Right atrium auricular region (tissue), 2 donors: ENCODE data around the gene RHOBTB1. TPM values are rescaled to one million over a fixed set of nuclear protein-coding genes. Genes with fewer than 3 reads are reported as not detected.

Experiments used
- DNase-seq: peaks from one replicate; pipeline ENCODE4 v3.0.0-alpha.2; 2019; ENCODE audit warnings: low spot score
- H3K27ac ChIP-seq, 2 donors: fragments of 200-600 bp; sonication (generic); 1 replicate in 1 of 2; 2 replicates in 1 of 2; pipeline ENCODE4 v1.5.1; 2016 to 2019
- H3K27me3 ChIP-seq, 2 donors: fragments of 200-600 bp; sonication (generic); one replicate each; pipeline versions ENCODE4 v1.5.1 to v1.6.0; 2017 to 2019
- H3K36me3 ChIP-seq: fragments of 200-600 bp; sonication (generic); one replicate; pipeline ENCODE4 v1.5.1; 2016
- H3K4me1 ChIP-seq, 2 donors: fragments of 200-600 bp; sonication (generic); one replicate each; pipeline versions ENCODE4 v1.5.1 to v1.6.0; 2017 to 2019
- H3K4me3 ChIP-seq, 2 donors: fragments of 200-600 bp; sonication (generic); 1 replicate in 1 of 2; 2 replicates in 1 of 2; pipeline ENCODE4 v1.5.1; 2017 to 2019; ENCODE audit warnings: mild to moderate bottlenecking in 1 of 2, moderate library complexity in 1 of 2
- H3K9me3 ChIP-seq, 2 donors: fragments of 200-600 bp; sonication (generic); one replicate each; pipeline ENCODE4 v1.5.1; 2019
- total RNA-seq, 2 donors: library from RNA; depleted of rRNA; stranded (reverse); fragments of >200 nt; gene quantifications; one replicate each; pipeline ENCODE4 v1.1.0, GENCODE V29; 2016
- TF ChIP-seq, protein P1 (sequence below), 2 donors: fragments of 200-600 bp; sonication (generic); IDR thresholded peaks; one replicate each; pipeline ENCODE4 v1.5.1; 2019; ENCODE audit warnings: antibody characterized with exemption in 2 of 2

The RHOBTB1 gene
- total RNA-seq, 2 donors from 2014 or later = 13.2 to 16.8 TPM

DNA sequence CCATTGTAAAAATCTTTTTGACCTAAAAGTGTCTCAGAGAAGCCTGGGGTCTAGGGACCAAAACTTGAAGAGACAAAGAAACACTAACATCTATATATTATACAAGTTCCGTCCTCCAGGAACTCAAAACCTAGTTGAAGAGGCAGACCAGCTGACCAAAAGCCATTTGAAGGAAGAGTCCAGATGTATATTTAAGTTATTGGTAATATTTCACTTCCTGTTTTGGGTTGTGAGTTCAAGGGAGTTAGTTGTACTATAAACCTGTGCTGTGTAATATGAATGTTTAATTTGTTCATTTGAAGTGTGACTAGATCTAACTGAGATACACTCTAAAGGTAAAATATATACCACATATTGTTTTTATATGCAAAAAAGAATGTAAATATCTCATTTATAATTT lies 120.7 kb downstream of the RHOBTB1 start:
- no peaks in the 10 kb centered on the region for H3K36me3 ChIP-seq
- TF ChIP-seq, protein P1, sequence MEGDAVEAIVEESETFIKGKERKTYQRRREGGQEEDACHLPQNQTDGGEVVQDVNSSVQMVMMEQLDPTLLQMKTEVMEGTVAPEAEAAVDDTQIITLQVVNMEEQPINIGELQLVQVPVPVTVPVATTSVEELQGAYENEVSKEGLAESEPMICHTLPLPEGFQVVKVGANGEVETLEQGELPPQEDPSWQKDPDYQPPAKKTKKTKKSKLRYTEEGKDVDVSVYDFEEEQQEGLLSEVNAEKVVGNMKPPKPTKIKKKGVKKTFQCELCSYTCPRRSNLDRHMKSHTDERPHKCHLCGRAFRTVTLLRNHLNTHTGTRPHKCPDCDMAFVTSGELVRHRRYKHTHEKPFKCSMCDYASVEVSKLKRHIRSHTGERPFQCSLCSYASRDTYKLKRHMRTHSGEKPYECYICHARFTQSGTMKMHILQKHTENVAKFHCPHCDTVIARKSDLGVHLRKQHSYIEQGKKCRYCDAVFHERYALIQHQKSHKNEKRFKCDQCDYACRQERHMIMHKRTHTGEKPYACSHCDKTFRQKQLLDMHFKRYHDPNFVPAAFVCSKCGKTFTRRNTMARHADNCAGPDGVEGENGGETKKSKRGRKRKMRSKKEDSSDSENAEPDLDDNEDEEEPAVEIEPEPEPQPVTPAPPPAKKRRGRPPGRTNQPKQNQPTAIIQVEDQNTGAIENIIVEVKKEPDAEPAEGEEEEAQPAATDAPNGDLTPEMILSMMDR (IDR thresholded peaks at IDR 0.05) = no peak
- H3K27ac ChIP-seq = no peak overlapping the region
- no peak for DNase-seq
- H3K9me3 ChIP-seq = no peaks in the 10 kb centered on the region
- no peaks in the 10 kb centered on the region for H3K27me3 ChIP-seq
- no peak overlapping the region for H3K4me3 ChIP-seq
- H3K4me1 ChIP-seq = peaks cover 0 to 27% of the 10 kb centered on the region in 2 donors

DNA sequence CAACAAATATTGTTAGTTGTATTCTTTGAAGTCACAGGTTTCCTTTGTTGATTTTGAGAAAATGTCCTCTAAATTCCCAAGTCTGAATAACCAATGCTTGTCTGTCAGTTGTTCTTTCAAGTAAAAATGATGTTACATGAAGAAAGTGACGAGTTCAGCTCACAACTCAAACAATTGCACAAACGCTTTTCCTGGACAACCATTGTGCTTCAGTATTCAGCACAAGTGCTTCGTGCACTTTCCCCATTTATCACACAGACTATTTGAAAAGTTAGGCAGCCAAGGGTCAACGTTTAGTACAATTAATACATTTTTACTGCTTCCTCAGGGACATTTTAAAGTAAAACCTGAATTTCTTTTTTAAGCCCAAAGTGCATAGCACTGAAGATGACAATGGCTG lies 121.2 kb downstream of the RHOBTB1 start:
- TF ChIP-seq, protein P1 (IDR thresholded peaks at IDR 0.05) = no peak

DNA sequence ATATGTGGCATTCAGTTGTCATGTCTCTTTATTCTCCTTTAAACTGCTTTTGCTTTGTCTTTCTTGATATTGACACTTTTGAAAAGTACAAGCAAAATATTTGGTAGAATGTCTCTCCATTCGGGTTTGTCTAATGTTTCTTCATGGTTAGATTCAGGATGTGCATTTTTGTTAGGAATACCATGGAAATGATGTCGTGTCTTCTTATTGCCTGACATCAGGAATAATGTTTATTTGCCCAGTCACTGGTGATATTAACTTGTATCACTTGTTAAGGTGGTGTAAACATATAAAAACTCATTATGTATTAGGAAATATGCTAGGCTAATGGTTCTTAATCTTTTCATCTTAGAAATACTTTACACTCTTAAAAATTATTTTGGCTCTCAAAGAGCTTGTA lies 122.3 kb downstream of the RHOBTB1 start:
- no peaks in the 10 kb centered on the region for H3K9me3 ChIP-seq
- no peaks in the 10 kb centered on the region for H3K36me3 ChIP-seq
- no peak for DNase-seq
- H3K4me3 ChIP-seq = no peak overlapping the region
- H3K27me3 ChIP-seq = no peaks in the 10 kb centered on the region
- peaks cover 0 to 30% of the 10 kb centered on the region in 2 donors for H3K4me1 ChIP-seq
- no peak overlapping the region for H3K27ac ChIP-seq
- TF ChIP-seq, protein P1 (IDR thresholded peaks at IDR 0.05) = no peak

More for the DNA sequence above, 121.2 kb downstream of the RHOBTB1 start:
- H3K36me3 ChIP-seq = no peaks in the 10 kb centered on the region
- no peak for DNase-seq
- H3K4me1 ChIP-seq = peaks cover 0 to 22% of the 10 kb centered on the region in 2 donors
- no peaks in the 10 kb centered on the region for H3K9me3 ChIP-seq
- H3K27me3 ChIP-seq = no peaks in the 10 kb centered on the region
- no peak overlapping the region for H3K27ac ChIP-seq
- no peak overlapping the region for H3K4me3 ChIP-seq

DNA sequence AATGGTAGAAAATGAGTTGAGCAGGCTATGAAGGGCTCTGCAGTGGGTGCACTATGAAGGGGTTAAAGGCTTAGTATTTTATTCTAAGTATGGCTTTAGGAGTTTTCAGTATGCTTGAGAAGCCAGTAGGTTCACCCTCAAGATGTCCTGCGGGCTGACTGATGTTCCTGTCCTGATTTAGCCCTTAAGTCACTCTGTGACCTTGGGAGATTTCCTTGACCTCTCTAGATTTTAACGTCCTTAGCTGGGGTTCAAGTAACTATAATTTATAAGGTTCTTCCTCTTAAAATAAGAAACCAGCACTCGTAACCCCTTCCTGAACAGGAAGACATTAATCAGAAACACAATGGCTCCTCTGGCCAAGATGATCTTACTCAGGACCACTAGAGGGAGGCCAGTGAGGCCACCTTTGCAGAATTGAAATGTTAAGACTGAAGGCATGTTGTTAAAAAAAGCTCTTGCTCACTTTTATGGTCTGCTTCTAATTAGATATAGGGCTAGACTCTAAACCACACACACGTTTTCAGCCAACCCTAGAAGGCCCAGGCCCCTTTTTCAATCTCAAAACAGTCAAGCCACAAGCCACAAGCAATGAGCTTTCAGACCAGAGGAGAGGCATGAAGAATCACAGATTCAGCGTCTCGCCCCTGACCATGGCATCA lies 123.8 kb downstream of the RHOBTB1 start:
- no peak overlapping the region for H3K27ac ChIP-seq
- H3K27me3 ChIP-seq = no peaks in the 10 kb centered on the region
- peaks cover 0 to 30% of the 10 kb centered on the region in 2 donors for H3K4me1 ChIP-seq
- H3K9me3 ChIP-seq = no peaks in the 10 kb centered on the region
- H3K4me3 ChIP-seq = no peak overlapping the region
- H3K36me3 ChIP-seq = no peaks in the 10 kb centered on the region
- no peak for DNase-seq
- TF ChIP-seq, protein P1 (IDR thresholded peaks at IDR 0.05) = peak; percentile 14 to 54

Other genes starting within 250 kb of the RHOBTB1 start
- gene CDK1, start 165.7 kb downstream of the RHOBTB1 start, total RNA-seq = 1 to 10 TPM in 1 of 2 donors, under 1 TPM in 1; 0.79 to 3.6 TPM